HG02852 (cell line): ENCODE data around the gene WDR5.

Experiments used
- ATAC-seq: cut with Tn5 transposase; IDR thresholded peaks from one replicate; pipeline ENCODE4 v1.9.1; 2021; ENCODE audit warnings: mild to moderate bottlenecking, moderate library complexity; ENCODE audit not compliant: unreplicated experiment

The WDR5 gene

DNA sequence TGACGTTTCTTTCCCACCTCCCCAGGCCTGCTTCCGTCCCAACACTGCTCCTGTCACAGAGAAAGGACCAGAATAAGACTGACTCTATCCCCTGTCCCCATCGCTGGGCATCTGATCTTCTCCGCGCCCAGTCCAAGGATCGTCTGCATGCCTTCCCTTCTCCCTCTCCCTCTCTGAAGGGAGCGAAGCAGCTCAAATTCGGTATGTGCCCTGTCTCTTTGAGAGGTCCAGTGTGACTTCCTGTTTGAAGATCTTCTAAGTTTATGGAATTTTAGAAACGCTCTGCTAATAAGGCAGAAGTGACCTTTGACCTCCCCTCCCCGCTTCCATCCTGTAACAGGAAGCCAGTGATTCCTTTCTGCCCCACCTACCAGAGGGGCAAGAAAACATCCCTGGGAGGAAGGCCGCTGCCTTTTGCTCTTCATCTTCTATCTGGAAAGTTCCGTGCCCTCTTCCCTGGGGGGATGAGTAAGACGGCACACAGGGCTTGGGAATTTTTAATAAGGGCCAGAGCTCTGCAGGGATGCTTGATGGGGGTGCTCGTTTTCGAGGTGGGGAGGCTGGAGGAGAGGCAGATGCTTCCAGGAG is 69.2 kb downstream of the WDR5 start:
- ATAC-seq = no peak

DNA sequence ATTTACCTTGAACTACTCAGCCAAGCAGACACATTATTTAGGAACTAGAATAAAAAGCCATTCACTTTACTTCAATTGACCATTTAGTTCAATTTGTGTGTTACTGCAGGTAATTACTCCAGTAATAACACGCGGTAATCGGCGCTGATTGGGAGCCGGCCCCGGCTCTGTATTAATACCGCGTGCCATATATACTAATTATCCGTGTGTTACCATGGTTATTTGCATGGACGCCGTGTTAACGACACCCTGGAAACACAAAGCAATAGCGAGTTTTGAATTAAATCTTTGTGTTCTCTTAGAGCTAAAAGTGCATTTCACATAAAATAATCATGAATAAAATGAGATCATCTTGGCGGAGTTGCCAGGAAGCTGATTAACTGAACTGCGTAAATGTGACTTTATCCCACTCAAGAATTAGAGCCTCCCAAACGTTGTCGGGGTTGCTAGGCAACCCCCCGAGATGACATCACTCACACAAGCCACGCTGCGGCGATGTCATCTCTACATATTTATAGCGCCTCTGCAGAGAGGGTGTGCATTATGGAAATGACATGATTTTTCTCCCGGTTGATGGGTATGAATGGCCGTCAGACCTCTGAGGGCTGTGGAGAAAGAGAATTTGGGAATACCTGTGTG is 69.9 kb downstream of the WDR5 start:
- no peak for ATAC-seq

GRCh38 chr9:134206311-134207300 is 70.7 kb downstream of the WDR5 start:
- no peak for ATAC-seq

- no peak for ATAC-seq
Observed at GRCh38 chr9:134208310-134208841, 72.5 kb downstream of the WDR5 start.

DNA sequence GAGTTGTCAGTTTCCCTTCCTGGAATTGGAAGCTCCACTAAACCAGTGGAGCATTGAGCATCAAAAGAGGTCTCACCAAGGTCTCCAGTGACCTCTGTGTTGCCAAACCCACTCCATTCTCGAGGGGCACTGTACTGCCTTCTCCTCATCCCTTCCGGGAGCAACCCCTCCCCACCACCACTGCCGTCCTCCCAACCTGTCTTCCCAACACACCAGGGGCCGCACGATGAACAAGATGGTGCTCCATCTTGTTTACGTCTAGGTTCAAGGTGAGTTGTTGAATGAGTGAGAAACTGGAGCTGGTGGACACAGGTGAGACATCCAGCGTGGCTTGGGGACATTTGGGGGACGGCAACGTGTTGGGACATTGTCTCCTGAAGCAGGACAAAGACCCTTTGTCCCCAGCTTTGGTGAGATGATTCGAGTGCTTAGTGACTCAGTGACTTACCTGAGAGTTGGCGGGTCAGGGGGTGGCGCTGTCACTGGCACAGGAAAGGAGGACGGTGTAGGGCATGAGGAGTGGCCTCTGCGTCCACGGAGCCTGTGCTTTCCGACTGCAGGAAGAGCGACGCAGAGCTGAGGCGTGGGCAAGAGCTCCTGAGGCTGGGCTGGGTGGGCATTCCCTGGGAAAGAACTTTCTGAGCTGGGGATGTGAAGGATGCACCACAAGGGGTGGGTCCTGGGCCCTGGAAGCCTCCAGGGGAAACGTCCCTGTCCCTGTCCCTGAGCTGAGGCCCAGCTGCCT is 73.3 kb downstream of the WDR5 start:
- no peak for ATAC-seq
